Left hindlimb (tissue), 1 donor: Measurements from ENCODE around the gene FBXW7.
A peak's percentile ranks its signal among the peaks of the same experiment; 100 is the strongest.

Experiments
- DNase-seq: peaks from one replicate; pipeline ENCODE4 v3.0.0-alpha.2; 2018

Gene FBXW7

GRCh38 chr4:152321923-152322322 lies 214.0 kb downstream of the FBXW7 start:
- DNase-seq = no peak

GRCh38 chr4:152321398-152321797 lies 214.5 kb downstream of the FBXW7 start:
- DNase-seq = no peak

GRCh38 chr4:152316969-152317368 lies 218.9 kb downstream of the FBXW7 start:
- no peak for DNase-seq

DNA sequence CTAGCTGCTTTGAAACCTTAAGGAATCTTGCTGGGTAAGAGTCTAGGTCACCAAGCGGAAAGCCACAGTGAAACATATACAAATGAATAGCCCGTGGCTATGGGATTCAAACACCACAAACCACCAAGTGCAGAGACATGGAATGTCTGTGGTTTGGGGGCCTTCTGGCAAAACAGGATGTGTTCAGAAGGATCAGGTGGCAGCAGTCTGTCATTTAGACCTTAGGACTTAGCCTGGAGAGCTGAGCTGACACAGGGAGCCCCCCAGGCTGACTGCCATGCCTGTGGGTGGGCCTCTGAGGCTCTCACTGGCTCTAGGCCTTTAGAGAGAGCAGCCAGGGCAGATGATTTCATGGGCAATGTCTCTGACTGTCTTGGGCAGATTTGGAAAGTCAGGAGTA lies 225.6 kb downstream of the FBXW7 start:
- peak; percentile 68 for DNase-seq

DNA sequence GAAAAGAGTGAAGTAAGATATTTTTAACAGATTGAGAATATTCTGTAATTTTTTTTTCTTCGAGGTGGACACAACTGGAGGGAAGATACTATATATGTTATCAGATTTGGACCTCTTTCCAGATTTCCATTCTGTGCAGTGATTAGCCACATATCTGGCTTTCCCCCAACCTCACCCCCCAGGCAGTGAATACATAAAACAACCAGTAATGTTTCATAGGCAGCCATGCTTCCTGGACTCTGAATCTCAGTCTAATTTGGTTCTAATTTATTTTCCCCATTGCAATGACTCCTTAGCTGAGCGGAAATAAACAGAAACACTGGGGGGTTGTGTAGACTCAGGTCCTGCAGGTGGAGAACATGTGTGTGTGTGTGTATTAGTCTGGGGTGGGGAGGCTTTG lies 226.5 kb downstream of the FBXW7 start:
- no peak for DNase-seq

GRCh38 chr4:152308951-152309350 lies 226.9 kb downstream of the FBXW7 start:
- DNase-seq = no peak

DNA sequence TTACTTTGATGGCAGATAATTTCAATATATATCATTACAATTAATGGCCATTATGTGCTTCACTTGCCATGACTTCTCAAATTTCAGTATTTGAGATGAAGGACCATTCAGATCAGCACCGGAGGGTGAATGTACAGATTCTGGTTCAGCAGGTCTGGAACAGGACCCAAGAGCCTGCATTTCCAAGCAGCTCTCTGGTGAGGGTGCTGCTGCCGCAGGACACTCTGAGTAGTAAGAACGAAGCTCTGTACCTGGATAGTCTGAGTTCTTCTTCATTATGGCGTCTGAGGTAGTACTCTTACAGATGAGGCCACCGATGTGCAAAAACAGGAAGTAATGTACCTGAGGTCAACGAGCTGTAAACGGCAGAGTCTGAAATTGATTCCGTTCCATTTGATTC lies 228.2 kb downstream of the FBXW7 start:
- no peak for DNase-seq

- no peak for DNase-seq
These were observed 229.4 kb downstream of the FBXW7 start for GRCh38 chr4:152306541-152306940.

DNA sequence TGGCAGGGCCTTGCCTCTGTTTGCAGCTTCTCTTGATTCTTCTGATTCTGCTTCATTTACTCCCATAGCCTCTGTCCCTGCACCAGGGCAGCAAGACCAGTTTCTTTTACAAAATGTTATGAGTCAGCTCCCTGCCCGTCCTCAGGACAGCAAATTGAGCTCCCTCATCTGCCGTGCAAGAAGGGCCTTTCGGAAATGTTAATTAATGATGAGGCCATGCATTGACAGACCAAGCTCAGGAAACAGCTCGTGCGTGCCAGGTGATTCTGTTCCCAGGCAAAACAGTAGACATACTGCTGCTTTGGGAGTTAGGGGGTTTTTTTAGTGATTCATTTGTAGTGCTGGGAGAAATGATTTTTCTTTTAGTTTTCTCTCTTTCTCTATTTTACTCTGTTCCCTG lies 231.7 kb downstream of the FBXW7 start:
- DNase-seq = no peak

DNA sequence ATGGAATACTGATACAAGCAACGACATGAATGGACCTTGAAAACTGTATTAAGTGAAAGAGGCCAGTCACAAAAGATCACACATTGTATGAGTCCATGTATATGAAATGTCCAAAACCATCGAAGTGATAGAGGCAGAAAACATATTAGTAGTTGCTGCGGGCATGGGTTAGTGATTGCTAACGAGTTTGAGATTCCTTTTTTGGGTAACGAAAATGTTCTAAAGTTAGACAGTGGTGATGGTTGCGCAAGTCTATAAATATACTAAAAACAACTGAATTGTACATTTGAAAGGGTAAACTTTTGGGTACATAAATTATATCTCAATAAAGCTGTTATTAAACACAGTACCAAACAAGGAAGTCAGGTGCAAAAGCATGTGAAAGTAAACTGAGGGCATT lies 234.5 kb downstream of the FBXW7 start:
- DNase-seq = no peak

GRCh38 chr4:152299553-152299952 lies 236.3 kb downstream of the FBXW7 start:
- no peak for DNase-seq

DNA sequence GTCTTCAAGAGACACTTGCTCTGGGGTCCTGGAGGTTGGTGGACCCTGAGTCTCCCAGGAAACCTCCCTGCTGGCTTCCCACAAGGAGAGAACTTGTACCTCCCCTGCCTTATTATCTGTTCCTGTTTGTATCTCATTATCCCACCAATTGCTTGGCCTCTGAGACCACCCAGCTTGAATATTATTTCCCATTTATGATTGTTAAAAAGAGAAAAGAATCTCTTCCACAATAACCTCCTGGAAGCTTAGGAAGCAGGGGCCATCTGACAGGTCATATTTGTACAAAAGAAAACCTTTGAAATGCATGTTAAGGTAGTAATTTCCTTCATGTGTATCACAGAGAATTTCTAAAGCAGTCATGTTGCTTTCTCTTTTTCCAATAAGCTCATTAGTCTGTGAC lies 239.5 kb downstream of the FBXW7 start:
- no peak for DNase-seq

GRCh38 chr4:152294765-152295164 lies 241.1 kb downstream of the FBXW7 start:
- no peak for DNase-seq

DNA sequence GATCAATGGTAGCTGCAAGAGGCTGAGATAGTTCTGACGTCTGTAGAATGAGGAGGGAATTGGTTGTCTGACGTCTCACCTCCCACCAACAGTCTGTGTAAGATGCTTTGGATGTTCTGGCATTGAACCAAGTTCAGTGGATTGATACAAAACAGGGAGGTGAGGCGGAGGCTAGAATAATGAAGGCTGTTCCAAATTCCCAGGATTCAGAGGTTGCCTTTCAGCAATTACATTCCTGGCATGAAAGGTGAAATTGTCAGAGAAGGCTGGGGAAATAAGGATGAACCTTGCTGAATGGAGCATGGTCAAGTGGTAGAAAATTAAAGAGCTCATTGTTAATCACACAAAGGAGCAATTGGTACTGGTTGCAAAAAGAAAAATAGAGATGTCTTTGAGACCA lies 241.6 kb downstream of the FBXW7 start:
- no peak for DNase-seq

DNA sequence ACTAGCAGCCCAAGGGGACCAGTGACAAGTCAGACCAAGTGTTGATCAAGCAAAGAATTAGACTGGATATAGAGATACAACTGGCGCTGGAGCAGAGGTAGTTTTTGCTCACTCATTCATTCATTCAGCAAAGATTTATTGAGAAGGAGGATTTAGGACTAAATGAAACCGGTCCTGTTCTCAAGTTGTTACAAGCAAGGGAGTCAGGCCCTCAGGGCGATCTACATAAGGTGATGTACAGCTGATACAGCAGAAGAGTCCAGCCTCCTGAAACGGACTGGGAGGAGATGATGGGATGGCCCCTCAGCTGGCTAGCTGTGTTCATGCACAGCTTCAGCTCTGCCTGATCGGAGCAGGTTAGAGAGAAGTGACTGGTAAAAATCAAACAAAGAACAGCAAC lies 242.4 kb downstream of the FBXW7 start:
- no peak for DNase-seq

DNA sequence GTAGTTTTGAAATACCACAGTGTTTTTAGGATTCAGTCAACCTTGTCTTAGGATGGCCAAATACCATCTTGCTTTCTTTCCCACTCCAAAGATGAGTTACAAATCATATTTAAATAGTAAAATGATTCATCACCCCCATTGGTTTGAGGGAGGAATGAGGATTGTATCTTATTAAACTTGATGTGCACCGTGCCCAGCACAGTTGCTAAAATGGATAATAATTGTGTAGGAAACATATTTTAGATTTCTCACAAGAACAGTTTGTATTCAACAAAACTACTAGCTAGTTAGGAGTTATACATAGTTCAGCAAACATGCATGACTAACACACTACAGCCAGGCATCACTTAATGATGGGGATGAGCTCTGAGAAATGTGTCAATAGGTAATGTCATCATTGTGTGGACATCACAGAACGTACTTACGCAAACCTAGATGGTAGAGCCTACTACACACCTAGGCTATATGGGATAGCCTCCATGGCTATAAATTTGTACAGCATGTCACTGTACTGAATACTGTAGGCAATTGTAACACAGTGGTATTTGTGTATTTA lies 245.4 kb downstream of the FBXW7 start:
- DNase-seq = no peak

GRCh38 chr4:152289941-152290340 lies 246.0 kb downstream of the FBXW7 start:
- peak; percentile 60 for DNase-seq

GRCh38 chr4:152289541-152289940 lies 246.4 kb downstream of the FBXW7 start:
- DNase-seq = no peak

- no peak for DNase-seq
These were observed 252.0 kb downstream of the FBXW7 start for GRCh38 chr4:152283801-152284470.

GRCh38 chr4:152281822-152282221 lies 254.1 kb downstream of the FBXW7 start:
- no peak for DNase-seq

DNA sequence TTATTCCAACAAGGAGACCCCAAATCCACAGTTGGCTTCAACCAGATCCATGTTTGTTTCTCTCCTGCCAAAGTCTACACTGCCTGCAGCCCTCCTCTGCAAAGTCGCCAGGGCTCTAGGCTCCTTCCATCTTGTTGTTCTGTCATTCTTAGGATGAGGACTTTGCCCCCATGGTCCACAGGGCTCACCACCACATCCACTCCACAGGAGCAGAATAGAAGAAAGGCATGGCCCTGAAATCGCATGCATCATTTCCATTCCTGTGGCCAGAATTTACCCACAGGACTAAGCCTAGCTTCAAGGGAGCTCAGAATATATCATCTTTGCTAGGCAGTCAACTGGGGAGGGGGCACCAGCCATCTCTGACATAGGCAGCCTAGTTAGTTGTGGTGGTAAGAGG lies 254.7 kb downstream of the FBXW7 start:
- DNase-seq = no peak

GRCh38 chr4:152279234-152279566 lies 256.7 kb downstream of the FBXW7 start:
- no peak for DNase-seq

- no peak for DNase-seq
These were observed 257.2 kb downstream of the FBXW7 start for GRCh38 chr4:152278505-152279233.

GRCh38 chr4:152278172-152278504 lies 257.8 kb downstream of the FBXW7 start:
- no peak for DNase-seq

- no peak for DNase-seq
These were observed 258.6 kb downstream of the FBXW7 start for GRCh38 chr4:152277333-152277732.
